IMR-90 (cell line): ENCODE results near the gene LAS1L. TPM values are rescaled to one million over a fixed set of nuclear protein-coding genes. Genes with fewer than 3 reads are reported as not detected.

Experiments used
- ATAC-seq: fragments of 200-7000 bp; cut with Tn5 transposase; 2 replicates; pipeline ENCODE4 v1.9.1; 2020; ENCODE audit warnings: low read depth, mild to moderate bottlenecking, moderate library complexity
- BruUV-seq: library from RNA; stranded (reverse); fragments of 400-500 nt; replicated peaks from 2 replicates; lab custom pipeline; 2021; lab: Mats Ljungman, UMichigan
- CTCF ChIA-PET: fragments of 300-600 bp; formaldehyde crosslinking; extraction: SDS; loops from one replicate; lab custom pipeline; 2021; ENCODE audit warnings: antibody characterized with exemption; lab: Yijun Ruan, JAX
- POLR2A ChIA-PET: fragments of 300-600 bp; sonication (Branson Sonifier 250); formaldehyde crosslinking; loops from one replicate; lab custom pipeline; 2022; ENCODE audit warnings: antibody characterized with exemption; ENCODE audit not compliant: unreplicated experiment; lab: Charles Lee
- DNase-seq: peaks from one replicate; pipeline ENCODE4 v3.0.0; 2013
- H2AFZ ChIP-seq: replicated peaks from 2 replicates; pipeline ENCODE3; 2013; ENCODE audit warnings: low read length, mild to moderate bottlenecking; ENCODE audit not compliant: poor library complexity
- H2AK5ac ChIP-seq: 2 replicates; pipeline ENCODE4 v1.6.1; 2013; ENCODE audit warnings: low read depth, low read length, inconsistent platforms
- H2AK9ac ChIP-seq: replicated peaks from 2 replicates; pipeline ENCODE3; 2013; ENCODE audit warnings: mild to moderate bottlenecking, low read depth, low read length, moderate library complexity; ENCODE audit not compliant: poor library complexity
- H2BK120ac ChIP-seq: 2 replicates; pipeline ENCODE4 v1.6.1; 2013; ENCODE audit warnings: low read depth, low read length, inconsistent platforms
- H2BK15ac ChIP-seq: 3 replicates; pipeline ENCODE4 v1.6.1; 2013; ENCODE audit warnings: low read depth, low read length, inconsistent platforms
- H2BK20ac ChIP-seq: 2 replicates; pipeline ENCODE4 v1.6.1; 2013; ENCODE audit warnings: low read depth, mild to moderate bottlenecking, inconsistent platforms, low read length, moderate library complexity
- H2BK5ac ChIP-seq: 2 replicates; pipeline ENCODE4 v1.6.1; 2013; ENCODE audit warnings: mild to moderate bottlenecking, low read depth, low read length, inconsistent platforms; ENCODE audit not compliant: poor library complexity, severe bottlenecking
- H3K14ac ChIP-seq: replicated peaks from 2 replicates; pipeline ENCODE4 v1.6.1; 2013; ENCODE audit warnings: low read depth, low read length, inconsistent platforms
- H3K18ac ChIP-seq: 2 replicates; pipeline ENCODE4 v1.6.1; 2013; ENCODE audit warnings: low read depth, low read length, control low read depth
- H3K23ac ChIP-seq: 2 replicates; pipeline ENCODE4 v1.6.1; 2013; ENCODE audit warnings: low read depth, low read length, inconsistent platforms
- H3K27ac ChIP-seq: 2 replicates; pipeline ENCODE4 v1.5.1; 2013; ENCODE audit warnings: mild to moderate bottlenecking, control low read depth, low read length; ENCODE audit not compliant: insufficient read depth
- H3K27me3 ChIP-seq: 2 replicates; pipeline ENCODE4 v1.6.1; 2013; ENCODE audit warnings: low read length; ENCODE audit not compliant: control insufficient read depth, insufficient read depth
- H3K36me3 ChIP-seq: 2 replicates; pipeline ENCODE4 v1.6.1; 2013; ENCODE audit warnings: low read length, mixed read lengths; ENCODE audit not compliant: control insufficient read depth, insufficient read depth
- H3K4ac ChIP-seq: 2 replicates; pipeline ENCODE4 v1.6.1; 2013; ENCODE audit warnings: low read depth, low read length, inconsistent platforms
- H3K4me1 ChIP-seq: 2 replicates; pipeline ENCODE4 v1.6.1; 2013; ENCODE audit warnings: low read length, mixed read lengths; ENCODE audit not compliant: control insufficient read depth, insufficient read depth
- H3K4me2 ChIP-seq: 2 replicates; pipeline ENCODE4 v1.6.1; 2013; ENCODE audit warnings: low read depth, mild to moderate bottlenecking, control low read depth, low read length, moderate library complexity
- H3K4me3 ChIP-seq: 2 replicates; pipeline ENCODE4 v1.5.1; 2013; ENCODE audit warnings: low read depth, mild to moderate bottlenecking, control low read depth, low read length, moderate library complexity; ENCODE audit not compliant: insufficient read depth
- H3K56ac ChIP-seq: 2 replicates; pipeline ENCODE4 v1.6.1; 2013; ENCODE audit warnings: low read length, inconsistent platforms; ENCODE audit not compliant: insufficient read depth; ENCODE audit errors: extremely low read depth
- H3K79me1 ChIP-seq, 2 experiments: 2 replicates each; pipeline ENCODE4 v1.6.1; 2013; ENCODE audit warnings: low read length in 2 of 2, inconsistent platforms in 1 of 2, low read depth in 1 of 2
- H3K9ac ChIP-seq: 2 replicates; pipeline ENCODE4 v1.6.1; 2013; ENCODE audit warnings: low read depth, low read length, control low read depth
- H3K9me1 ChIP-seq: 2 replicates; pipeline ENCODE4 v1.6.1; 2013; ENCODE audit warnings: low read length, inconsistent platforms; ENCODE audit not compliant: insufficient read depth
- H3K9me3 ChIP-seq: 2 replicates; pipeline ENCODE4 v1.6.1; 2013; ENCODE audit warnings: low read length; ENCODE audit not compliant: control insufficient read depth, insufficient read depth
- H4K20me1 ChIP-seq: 2 replicates; pipeline ENCODE4 v1.6.1; 2013; ENCODE audit warnings: low read length, inconsistent platforms; ENCODE audit not compliant: insufficient read depth
- H4K5ac ChIP-seq: 2 replicates; pipeline ENCODE4 v1.6.1; 2013; ENCODE audit warnings: mild to moderate bottlenecking, low read depth, low read length, control low read depth
- H4K8ac ChIP-seq, 2 experiments: 2 replicates each; pipeline ENCODE4 v1.6.1; 2013; ENCODE audit warnings: low read depth in 2 of 2, low read length in 2 of 2, control low read depth in 1 of 2, inconsistent platforms in 1 of 2
- H4K91ac ChIP-seq: 2 replicates; pipeline ENCODE4 v1.6.1; 2013; ENCODE audit warnings: low read depth, low read length, inconsistent platforms; ENCODE audit not compliant: insufficient read depth
- CEBPB ChIP-seq: IDR thresholded peaks from 2 replicates; pipeline ENCODE4 v1.6.1; 2012; ENCODE audit warnings: low read depth, low read length, improper control_type of control experiment
- CHD1 ChIP-seq: IDR thresholded peaks from 2 replicates; pipeline ENCODE4 v1.6.1; 2012; ENCODE audit warnings: low read depth, low read length, improper control_type of control experiment
- FOS ChIP-seq: fragments of 150-350 bp; IDR thresholded peaks from 2 replicates; pipeline ENCODE4 v1.6.1; 2016; ENCODE audit warnings: low read depth, low read length
- MAZ ChIP-seq: IDR thresholded peaks from 2 replicates; pipeline ENCODE4 v1.6.1; 2012; ENCODE audit warnings: low read depth, mild to moderate bottlenecking, low read length, improper control_type of control experiment, moderate library complexity, borderline replicate concordance
- SMC3 ChIP-seq: fragments of 150-350 bp; IDR thresholded peaks from 2 replicates; pipeline ENCODE4 v1.6.1; 2016; ENCODE audit warnings: low read depth, mild to moderate bottlenecking, antibody characterized with exemption, low read length, moderate library complexity
- WGBS, 2 experiments: methylation state at CpG; one replicate each; pipeline versions ENCODE4 v1.1.5 to v1.1.7; 2013; ENCODE audit warnings: missing lambda C conversion rate in 2 of 2; ENCODE audit not compliant: insufficient read length in 1 of 2; ENCODE audit errors: extremely low coverage in 2 of 2; 5-methylcytosine and 5-hydroxymethylcytosine counted together
- dilution Hi-C: fragments of 300-500 bp; cut with HindIII; formaldehyde crosslinking; loops from one replicate; pipeline ENCODE4 v1.14.3; 2018; ENCODE audit warnings: low sequenced_read_pairs; ENCODE audit not compliant: unreplicated experiment
- in situ Hi-C: fragments of 300-500 bp; cut with MboI; formaldehyde crosslinking; loops from 3 replicates; pipeline ENCODE4 v1.14.3; 2019; ENCODE audit warnings: low sequenced_read_pairs, inconsistent platforms, mixed read lengths
- intact Hi-C: fragments of 100-400 bp; cut with micrococcal nuclease; formaldehyde crosslinking; loops from 2 replicates; pipeline ENCODE4 v1.10.0; 2022
- polyA plus RNA-seq, 3 experiments: library from polyadenylated mRNA; depleted of rRNA; stranded (reverse); fragments of >200 nt; gene quantifications; 2 replicates each; pipeline ENCODE4 v1.2.3, GENCODE V29; 2012; ENCODE audit warnings: low replicate concordance in 1 of 3
- total RNA-seq: library from RNA; depleted of rRNA; stranded (reverse); fragments of >200 nt; gene quantifications from 2 replicates; pipeline ENCODE4 v1.2.3, GENCODE V29; 2012
- TF ChIP-seq, protein P1 (sequence below): conservative IDR thresholded peaks from 2 replicates; pipeline ENCODE4 v1.5.1; 2012; ENCODE audit warnings: mild to moderate bottlenecking, low read depth, low read length, improper control_type of control experiment
- TF ChIP-seq, protein P2 (sequence below): fragments of 150-350 bp; IDR thresholded peaks from 2 replicates; pipeline ENCODE4 v1.6.1; 2016; ENCODE audit warnings: low read depth, mild to moderate bottlenecking, low read length, moderate library complexity, borderline replicate concordance

Gene LAS1L
- total and polyA plus RNA-seq, 2 of the 4 experiments (the other 2 are of a cell fraction), result 22.8 to 29.2 TPM

GRCh38 chrX:65493431-65493830 is 41.2 kb downstream of the LAS1L start:
- no CpG with 5 or more reads among the region's 1 CpG for WGBS, 2 experiments
- no peak overlapping the region for H3K9ac ChIP-seq

More at GRCh38 chrX:65493431-65493830, 41.2 kb downstream of the LAS1L start:
- Histone ChIP-seq H3K4ac (no peak overlapping the region), H2BK120ac (no peak overlapping the region), H3K79me1 (no peaks in the 10 kb centered on the region), H3K18ac (no peak overlapping the region), H3K9me3 (no peaks in the 10 kb centered on the region), H3K56ac (no peak overlapping the region), H2BK5ac (no peak overlapping the region), H2BK20ac (no peak overlapping the region), H2BK15ac (no peak overlapping the region), H3K4me3 (no peak overlapping the region), H3K9me1 (no peaks in the 10 kb centered on the region), H4K8ac (no peak overlapping the region), H3K4me2 (no peak overlapping the region), H3K23ac (no peak overlapping the region), H3K14ac (no peak overlapping the region), H3K27ac (no peak overlapping the region), H3K36me3 (no peaks in the 10 kb centered on the region), H4K20me1 (no peaks in the 10 kb centered on the region), H3K27me3 (peaks cover 2% of the 10 kb centered on the region), H2AK9ac (no peak overlapping the region), H2AK5ac (no peak overlapping the region), H3K4me1 (no peaks in the 10 kb centered on the region), H2AFZ (no peak overlapping the region), H4K5ac (no peak overlapping the region), H4K91ac (no peak overlapping the region)
- dilution Hi-C loops, result no loop called here
- no peak for ATAC-seq
- intact Hi-C loops, result no loop called here
- ChIA-PET POLR2A (no interaction called here), CTCF (no interaction called here)
- no peak for DNase-seq
- no TSS peak for BruUV-seq
- TF ChIP-seq CHD1 (no peak), MAZ (no peak), CEBPB (no peak), SMC3 (no peak), FOS (no peak)
- TF ChIP-seq, protein P1, sequence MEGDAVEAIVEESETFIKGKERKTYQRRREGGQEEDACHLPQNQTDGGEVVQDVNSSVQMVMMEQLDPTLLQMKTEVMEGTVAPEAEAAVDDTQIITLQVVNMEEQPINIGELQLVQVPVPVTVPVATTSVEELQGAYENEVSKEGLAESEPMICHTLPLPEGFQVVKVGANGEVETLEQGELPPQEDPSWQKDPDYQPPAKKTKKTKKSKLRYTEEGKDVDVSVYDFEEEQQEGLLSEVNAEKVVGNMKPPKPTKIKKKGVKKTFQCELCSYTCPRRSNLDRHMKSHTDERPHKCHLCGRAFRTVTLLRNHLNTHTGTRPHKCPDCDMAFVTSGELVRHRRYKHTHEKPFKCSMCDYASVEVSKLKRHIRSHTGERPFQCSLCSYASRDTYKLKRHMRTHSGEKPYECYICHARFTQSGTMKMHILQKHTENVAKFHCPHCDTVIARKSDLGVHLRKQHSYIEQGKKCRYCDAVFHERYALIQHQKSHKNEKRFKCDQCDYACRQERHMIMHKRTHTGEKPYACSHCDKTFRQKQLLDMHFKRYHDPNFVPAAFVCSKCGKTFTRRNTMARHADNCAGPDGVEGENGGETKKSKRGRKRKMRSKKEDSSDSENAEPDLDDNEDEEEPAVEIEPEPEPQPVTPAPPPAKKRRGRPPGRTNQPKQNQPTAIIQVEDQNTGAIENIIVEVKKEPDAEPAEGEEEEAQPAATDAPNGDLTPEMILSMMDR, result no peak
- TF ChIP-seq, protein P2, sequence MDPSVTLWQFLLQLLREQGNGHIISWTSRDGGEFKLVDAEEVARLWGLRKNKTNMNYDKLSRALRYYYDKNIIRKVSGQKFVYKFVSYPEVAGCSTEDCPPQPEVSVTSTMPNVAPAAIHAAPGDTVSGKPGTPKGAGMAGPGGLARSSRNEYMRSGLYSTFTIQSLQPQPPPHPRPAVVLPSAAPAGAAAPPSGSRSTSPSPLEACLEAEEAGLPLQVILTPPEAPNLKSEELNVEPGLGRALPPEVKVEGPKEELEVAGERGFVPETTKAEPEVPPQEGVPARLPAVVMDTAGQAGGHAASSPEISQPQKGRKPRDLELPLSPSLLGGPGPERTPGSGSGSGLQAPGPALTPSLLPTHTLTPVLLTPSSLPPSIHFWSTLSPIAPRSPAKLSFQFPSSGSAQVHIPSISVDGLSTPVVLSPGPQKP, result no peak
- in situ Hi-C loops, result no loop called here
